Nephron progenitor cell (in vitro differentiated cells): ENCODE data around the gene C1orf167.
A peak's percentile ranks its signal among the peaks of the same experiment; 100 is the strongest.

Source experiments
- DNase-seq: peaks from one replicate; pipeline ENCODE4 v3.0.0; 2021
- H3K27ac Mint-ChIP-seq: 2 replicates; pipeline ENCODE4 v1.8.0; 2021; ENCODE audit warnings: mild to moderate bottlenecking, moderate library complexity, mixed read lengths
- H3K27me3 Mint-ChIP-seq: 2 replicates; pipeline ENCODE4 v1.8.0; 2021; ENCODE audit warnings: mild to moderate bottlenecking, low read depth, mixed read lengths; ENCODE audit not compliant: poor library complexity
- H3K36me3 Mint-ChIP-seq: 2 replicates; pipeline ENCODE4 v1.8.0; 2021; ENCODE audit warnings: low read depth, mixed read lengths
- H3K4me1 Mint-ChIP-seq: 2 replicates; pipeline ENCODE4 v1.8.0; 2021; ENCODE audit warnings: mixed read lengths
- H3K4me3 Mint-ChIP-seq: 2 replicates; pipeline ENCODE4 v1.8.0; 2021; ENCODE audit warnings: mild to moderate bottlenecking, moderate library complexity, mixed read lengths
- H3K9me3 Mint-ChIP-seq: 2 replicates; pipeline ENCODE4 v1.8.0; 2021; ENCODE audit warnings: mild to moderate bottlenecking, moderate library complexity, mixed read lengths
- TF ChIP-seq, protein P1 (sequence below): fragments of 200-600 bp; sonication (generic); IDR thresholded peaks from 2 replicates; pipeline ENCODE4 v1.5.0; 2021; ENCODE audit warnings: antibody characterized with exemption

C1orf167 gene

DNA sequence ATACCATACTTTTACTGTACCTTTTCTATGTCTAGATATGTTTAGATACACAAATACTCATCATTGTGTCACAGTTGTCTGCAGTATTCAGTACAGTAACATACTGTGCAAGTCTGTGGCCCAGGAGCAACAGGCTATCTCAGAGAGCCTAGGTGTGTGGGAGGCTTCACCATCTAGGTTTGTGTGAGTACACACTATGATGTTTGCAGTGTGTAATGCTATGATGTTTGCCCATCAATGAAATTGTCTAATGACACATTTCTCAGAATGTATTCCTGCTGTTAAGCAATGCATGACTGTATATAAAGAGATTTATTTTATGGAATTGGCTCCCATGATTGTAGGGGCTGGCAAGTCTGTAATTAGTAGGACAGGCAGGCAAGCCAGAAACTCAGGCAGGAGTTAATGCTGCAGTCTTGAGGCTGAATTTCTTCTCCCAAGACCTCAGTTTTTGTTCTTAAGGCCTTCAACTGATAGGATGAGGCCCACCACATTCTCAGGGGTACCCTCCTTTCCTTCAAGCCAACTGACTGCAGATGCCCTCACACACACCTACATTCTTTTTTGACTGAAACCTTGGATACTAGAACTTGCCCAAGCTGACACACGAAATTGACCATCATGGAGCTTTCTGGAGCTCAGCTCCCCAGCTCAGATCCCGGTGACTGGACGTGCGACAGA is 33.7 kb upstream of the C1orf167 start:
- Mint-ChIP-seq H3K4me1 (peaks cover 56% of the 10 kb centered on the region), H3K36me3 (no peaks in the 10 kb centered on the region), H3K4me3 (no peak overlapping the region), H3K27ac (no peak overlapping the region), H3K27me3 (peaks cover 6% of the 10 kb centered on the region), H3K9me3 (no peaks in the 10 kb centered on the region)
- no peak for DNase-seq
- TF ChIP-seq, protein P1, sequence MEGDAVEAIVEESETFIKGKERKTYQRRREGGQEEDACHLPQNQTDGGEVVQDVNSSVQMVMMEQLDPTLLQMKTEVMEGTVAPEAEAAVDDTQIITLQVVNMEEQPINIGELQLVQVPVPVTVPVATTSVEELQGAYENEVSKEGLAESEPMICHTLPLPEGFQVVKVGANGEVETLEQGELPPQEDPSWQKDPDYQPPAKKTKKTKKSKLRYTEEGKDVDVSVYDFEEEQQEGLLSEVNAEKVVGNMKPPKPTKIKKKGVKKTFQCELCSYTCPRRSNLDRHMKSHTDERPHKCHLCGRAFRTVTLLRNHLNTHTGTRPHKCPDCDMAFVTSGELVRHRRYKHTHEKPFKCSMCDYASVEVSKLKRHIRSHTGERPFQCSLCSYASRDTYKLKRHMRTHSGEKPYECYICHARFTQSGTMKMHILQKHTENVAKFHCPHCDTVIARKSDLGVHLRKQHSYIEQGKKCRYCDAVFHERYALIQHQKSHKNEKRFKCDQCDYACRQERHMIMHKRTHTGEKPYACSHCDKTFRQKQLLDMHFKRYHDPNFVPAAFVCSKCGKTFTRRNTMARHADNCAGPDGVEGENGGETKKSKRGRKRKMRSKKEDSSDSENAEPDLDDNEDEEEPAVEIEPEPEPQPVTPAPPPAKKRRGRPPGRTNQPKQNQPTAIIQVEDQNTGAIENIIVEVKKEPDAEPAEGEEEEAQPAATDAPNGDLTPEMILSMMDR, result no peak

DNA sequence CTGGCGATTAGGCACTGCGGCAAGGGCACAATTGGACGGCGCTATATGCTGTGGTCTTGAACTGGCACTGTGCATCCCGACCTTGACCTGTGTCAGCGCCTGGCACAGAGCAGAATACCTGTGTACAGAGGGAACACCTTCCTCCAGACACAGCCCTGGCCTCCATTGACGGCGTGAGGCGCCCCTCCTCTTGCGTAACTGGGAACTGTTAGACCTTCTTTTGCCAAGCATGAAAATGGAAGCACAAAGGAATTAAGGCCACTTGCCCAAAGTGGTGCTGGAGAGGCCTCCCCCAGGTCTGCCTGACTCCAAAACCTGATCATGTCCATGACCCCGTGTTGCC is 32.9 kb upstream of the C1orf167 start:
- TF ChIP-seq, protein P1, result no peak
- H3K4me3 Mint-ChIP-seq, result no peak overlapping the region
- H3K27me3 Mint-ChIP-seq, result peaks cover 6% of the 10 kb centered on the region
- H3K27ac Mint-ChIP-seq, result no peak overlapping the region
- H3K36me3 Mint-ChIP-seq, result no peaks in the 10 kb centered on the region
- peaks cover 56% of the 10 kb centered on the region for H3K4me1 Mint-ChIP-seq
- DNase-seq, result no peak
- H3K9me3 Mint-ChIP-seq, result no peaks in the 10 kb centered on the region

DNA sequence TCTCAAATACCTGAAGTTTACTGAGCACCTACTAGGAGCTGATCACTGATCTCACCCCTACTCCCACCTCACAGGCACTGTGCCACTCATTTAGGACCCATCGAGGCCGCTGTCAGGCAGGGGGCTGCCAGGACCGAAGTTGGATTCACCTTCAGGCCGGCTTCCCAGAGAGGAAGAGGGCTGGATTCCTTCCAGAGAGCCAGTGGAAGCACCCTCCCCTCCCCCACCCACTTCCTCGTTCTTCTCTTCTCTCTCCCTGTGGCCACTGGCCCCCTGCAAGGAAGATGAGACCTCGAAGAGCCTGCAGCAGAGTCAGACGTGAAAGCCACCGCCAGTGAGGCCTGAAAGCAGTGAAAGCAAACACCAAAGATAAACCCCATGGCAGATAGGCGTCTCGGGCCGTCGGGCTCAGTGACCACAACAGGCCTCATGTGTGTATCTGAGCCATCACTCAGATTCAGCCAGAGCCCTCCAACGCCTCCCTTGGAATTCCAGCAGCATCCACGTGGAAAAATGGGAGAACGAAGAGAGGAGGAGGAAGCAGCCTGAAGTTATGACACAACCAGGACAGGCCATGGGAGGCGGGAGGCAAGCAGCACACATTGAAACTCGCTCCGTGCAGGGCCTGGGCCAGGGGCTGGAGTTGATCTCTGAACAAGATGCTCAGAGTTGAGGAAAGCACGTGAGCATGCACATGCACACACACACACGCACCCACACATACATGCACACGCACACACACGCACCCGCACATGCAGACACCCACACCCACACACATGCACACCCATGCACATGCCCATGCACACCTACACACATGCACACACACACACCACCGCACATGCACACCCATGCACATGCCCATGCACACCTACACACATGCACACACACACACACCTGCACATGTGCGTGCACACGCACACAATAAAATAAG is 32.2 kb upstream of the C1orf167 start:
- H3K27ac Mint-ChIP-seq, result peak overlapping the region; percentile 96
- H3K27me3 Mint-ChIP-seq, result peaks cover 3% of the 10 kb centered on the region
- peaks cover 53% of the 10 kb centered on the region for H3K4me1 Mint-ChIP-seq
- no peak overlapping the region for H3K4me3 Mint-ChIP-seq
- TF ChIP-seq, protein P1, result no peak
- no peaks in the 10 kb centered on the region for H3K36me3 Mint-ChIP-seq
- DNase-seq, result peak; percentile 45
- no peaks in the 10 kb centered on the region for H3K9me3 Mint-ChIP-seq

DNA sequence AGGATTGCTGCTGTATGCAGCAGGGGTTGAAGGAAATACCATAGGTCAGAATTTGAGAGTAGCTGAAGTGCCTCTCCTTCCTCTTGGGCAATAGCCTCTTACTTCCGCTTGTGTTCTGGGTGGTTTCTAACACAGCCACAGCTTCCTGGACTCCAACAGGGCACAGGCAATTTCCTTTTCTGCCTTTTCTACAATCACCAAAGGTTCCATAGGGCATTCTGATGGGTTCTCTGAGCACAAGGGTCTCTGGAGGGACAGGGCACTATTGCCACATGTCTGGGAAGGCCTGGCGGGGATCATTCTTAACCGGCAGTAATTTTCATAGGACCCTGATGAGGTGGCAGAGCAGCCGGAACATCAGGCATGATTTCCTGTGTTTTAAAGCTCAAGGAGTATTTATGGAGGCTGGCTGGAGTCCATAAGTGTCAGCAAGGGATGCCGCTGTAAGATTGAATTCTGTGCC is 31.5 kb upstream of the C1orf167 start:
- Mint-ChIP-seq H3K27ac (peak overlapping the region; percentile 96), H3K4me3 (no peak overlapping the region), H3K27me3 (no peaks in the 10 kb centered on the region), H3K9me3 (no peaks in the 10 kb centered on the region), H3K4me1 (peaks cover 49% of the 10 kb centered on the region), H3K36me3 (no peaks in the 10 kb centered on the region)
- DNase-seq, result no peak
- TF ChIP-seq, protein P1, result no peak

DNA sequence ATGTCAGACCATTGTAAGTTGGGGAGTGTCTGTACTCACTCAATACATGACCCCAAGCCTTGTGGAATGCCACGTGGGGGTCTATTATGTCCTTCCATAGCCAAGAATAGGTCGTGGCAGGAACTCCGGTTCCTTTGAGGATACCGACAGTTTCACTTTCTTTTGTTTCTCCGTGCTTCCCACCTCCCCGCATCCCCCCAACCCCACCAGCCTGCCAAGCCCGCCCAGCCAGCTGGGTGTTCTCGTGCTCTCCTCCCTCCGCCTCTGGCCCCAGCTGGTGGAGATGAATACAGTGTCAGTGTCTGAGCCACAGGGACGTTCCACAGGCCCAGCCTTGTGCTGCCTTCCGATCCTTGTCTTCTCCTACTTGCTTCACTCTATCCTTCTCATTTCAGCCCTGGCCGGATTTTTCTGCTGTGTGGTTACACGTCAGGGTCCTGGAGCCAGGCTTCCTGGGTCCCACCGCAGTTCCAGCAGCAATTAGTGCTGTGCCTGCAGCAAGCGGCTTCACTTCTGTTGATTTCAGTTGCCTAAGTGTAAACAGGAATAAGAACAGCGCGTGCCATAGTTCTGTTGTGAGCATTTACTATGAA is 30.2 kb upstream of the C1orf167 start:
- no peaks in the 10 kb centered on the region for H3K9me3 Mint-ChIP-seq
- H3K4me1 Mint-ChIP-seq, result peaks cover 48% of the 10 kb centered on the region
- H3K27me3 Mint-ChIP-seq, result no peaks in the 10 kb centered on the region
- H3K4me3 Mint-ChIP-seq, result peak overlapping the region; percentile 60
- H3K36me3 Mint-ChIP-seq, result no peaks in the 10 kb centered on the region
- TF ChIP-seq, protein P1, result no peak
- peak; percentile 33 for DNase-seq
- no peak overlapping the region for H3K27ac Mint-ChIP-seq
